ENCODE results near the gene URGCP.

DNA sequence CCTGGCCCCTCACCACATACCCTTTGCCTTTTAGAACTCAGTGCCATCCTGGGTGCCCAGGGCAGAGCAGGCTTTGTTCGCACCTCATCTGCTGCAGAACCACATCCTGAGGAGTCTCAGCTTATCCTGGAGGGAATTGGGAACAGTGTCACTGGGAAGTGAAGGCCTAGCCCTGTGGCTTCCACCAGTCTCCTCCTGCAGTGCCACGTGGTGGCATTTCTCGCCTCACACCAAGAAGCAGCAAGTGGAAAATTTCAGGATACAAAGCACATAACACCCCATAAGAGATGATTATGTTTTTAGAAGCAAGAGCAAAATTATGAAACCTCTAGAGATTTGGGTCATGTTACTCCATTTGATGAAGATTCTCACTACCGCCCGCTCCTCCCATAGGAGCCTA lies 46.7 kb upstream of the URGCP start:
- TF ChIP-seq, protein P1, sequence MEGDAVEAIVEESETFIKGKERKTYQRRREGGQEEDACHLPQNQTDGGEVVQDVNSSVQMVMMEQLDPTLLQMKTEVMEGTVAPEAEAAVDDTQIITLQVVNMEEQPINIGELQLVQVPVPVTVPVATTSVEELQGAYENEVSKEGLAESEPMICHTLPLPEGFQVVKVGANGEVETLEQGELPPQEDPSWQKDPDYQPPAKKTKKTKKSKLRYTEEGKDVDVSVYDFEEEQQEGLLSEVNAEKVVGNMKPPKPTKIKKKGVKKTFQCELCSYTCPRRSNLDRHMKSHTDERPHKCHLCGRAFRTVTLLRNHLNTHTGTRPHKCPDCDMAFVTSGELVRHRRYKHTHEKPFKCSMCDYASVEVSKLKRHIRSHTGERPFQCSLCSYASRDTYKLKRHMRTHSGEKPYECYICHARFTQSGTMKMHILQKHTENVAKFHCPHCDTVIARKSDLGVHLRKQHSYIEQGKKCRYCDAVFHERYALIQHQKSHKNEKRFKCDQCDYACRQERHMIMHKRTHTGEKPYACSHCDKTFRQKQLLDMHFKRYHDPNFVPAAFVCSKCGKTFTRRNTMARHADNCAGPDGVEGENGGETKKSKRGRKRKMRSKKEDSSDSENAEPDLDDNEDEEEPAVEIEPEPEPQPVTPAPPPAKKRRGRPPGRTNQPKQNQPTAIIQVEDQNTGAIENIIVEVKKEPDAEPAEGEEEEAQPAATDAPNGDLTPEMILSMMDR (conservative IDR thresholded peaks at IDR 0.05; ENCODE audit: low read depth, low read length) = no peak
- TF ChIP-seq EZH2phosphoT487 (IDR thresholded peaks at IDR 0.05; ENCODE audit: borderline replicate concordance, low read length) (no peak), EZH2 (IDR thresholded peaks at IDR 0.05; ENCODE audit: low read length, unreplicated experiment) (no peak)
